Activated CD4-positive, alpha-beta T cell treated with anti-CD3 and anti-CD28 coated beads, Interleukin-2, amount 50 U/mL, for 24 hours (primary cell): ENCODE results near the gene SLC39A10.
"Not testable (repeated sequence)": the region's sequence is repeated elsewhere in the genome, so short reads cannot be mapped to it uniquely, and the experiment has no call there.

Experiments
- DNase-seq, 2 donors: peaks; one replicate each; pipeline ENCODE4 v3.0.0-alpha.2; 2020; ENCODE audit warnings: low read depth in 1 of 2, low spot score in 1 of 2

Gene SLC39A10

DNA sequence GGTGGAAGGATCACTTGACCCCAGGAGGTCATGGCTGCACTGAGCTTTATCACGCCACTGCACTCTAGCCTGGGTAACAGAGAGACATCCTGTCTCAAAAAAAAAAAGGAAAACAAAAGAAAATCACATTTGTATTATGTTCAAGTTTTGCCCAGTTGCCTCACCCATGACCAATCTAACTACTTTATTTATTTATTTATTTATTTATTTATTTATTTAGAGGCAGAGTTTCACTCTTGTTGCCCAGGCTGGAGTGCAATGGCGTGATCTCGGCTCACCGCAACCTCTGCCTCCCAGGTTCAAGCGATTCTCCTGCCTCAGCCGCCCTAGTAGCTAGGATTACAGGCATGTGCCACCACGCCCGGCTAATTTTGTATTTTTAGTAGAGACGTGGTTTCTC, 12.3 kb upstream of the SLC39A10 start:
- DNase-seq: not testable (repeated sequence)

DNA sequence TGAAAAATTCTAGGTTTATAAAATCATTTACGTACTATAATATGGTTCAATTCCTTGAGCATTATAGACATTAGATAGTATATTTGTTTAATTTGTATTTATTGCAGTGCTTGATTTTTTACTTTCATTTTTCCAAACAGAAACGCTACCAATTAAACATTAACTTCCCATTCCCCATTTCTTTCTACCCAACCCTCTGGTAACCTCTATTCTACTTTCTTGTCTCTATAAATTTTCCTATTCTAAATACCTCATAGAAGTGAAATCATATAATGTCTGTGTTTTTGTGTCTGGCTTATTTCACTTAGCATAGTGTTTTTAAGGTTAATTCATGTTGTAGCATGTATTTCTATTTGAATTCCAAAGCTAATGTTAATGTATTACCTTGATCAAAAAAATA, 11.6 kb upstream of the SLC39A10 start:
- DNase-seq: no peak

DNA sequence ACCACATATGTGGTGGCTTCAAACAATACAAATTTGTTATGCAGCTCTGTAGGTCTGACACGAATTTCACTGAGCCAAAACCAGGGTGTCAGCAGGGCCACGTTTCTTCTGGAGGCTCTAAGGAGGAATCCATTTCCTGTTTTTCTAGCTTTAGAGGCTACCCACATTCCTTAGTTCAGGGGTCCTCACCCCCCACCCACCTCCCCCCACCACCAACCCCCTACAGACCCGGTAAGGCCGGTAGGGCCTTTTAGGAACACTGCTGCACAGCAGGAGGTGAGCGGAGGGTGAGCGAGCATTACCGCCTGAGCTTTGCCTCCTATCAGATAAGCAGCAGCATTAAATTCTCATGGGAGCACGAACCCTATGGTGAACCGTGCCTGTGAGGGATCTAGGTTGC, 10.6 kb upstream of the SLC39A10 start:
- DNase-seq: no peak

DNA sequence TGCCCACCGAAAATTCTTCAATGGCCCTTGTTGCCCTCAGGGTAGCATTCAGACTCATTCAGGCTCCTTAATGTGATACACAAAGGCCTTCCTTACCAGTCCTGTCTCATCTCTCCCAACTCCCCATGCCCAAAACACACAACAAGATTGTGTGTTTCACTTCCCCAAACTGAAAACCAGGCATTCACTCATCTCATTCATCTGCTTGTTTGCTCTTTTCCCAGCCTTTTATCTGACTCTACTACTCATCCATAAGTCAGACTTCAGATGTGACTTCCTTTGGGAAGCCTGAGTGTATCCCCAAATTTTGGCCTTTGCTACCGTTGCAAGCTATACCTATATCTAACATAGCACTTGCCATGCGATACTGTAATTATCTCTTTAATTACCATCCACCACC, 9.7 kb upstream of the SLC39A10 start:
- DNase-seq: no peak

DNA sequence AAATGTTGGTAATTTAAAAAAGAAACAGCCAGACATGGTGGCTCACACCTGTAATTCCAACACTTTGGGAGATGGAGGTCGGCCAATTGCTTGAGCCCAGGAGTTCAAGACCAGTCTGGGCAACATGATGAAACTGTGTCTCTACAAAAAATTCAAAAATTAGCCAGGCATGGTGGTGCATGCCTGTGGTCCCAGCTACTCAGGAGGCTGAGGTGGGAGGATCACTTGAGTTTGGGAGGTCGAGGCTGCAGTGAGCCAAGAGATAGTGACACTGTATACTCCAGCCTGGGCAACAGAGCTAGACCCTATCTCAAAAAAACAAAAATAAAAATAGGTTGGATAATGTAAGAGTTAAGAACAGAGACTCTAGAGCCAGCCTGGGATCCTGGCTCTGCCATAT, 8.7 kb upstream of the SLC39A10 start:
- not testable (repeated sequence) for DNase-seq

DNA sequence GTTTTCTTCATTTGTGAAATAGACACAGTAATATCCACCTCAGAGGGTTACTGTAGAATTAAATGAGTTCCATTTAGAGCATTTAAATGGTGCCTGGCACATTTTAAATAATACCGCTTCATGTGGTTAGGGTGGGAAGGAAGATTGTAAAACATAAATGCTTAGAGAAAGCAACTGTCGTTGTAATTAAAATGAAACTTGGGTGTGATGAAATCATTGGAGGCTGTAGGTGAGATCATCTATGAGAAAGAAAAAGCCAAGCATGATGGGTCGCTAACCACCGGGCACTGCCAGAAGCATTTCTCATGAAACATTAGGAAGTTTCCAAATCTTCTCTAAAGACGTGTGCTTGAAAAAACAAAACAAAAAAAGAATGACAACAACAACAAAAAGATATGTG, 8.2 kb upstream of the SLC39A10 start:
- DNase-seq: no peak

DNA sequence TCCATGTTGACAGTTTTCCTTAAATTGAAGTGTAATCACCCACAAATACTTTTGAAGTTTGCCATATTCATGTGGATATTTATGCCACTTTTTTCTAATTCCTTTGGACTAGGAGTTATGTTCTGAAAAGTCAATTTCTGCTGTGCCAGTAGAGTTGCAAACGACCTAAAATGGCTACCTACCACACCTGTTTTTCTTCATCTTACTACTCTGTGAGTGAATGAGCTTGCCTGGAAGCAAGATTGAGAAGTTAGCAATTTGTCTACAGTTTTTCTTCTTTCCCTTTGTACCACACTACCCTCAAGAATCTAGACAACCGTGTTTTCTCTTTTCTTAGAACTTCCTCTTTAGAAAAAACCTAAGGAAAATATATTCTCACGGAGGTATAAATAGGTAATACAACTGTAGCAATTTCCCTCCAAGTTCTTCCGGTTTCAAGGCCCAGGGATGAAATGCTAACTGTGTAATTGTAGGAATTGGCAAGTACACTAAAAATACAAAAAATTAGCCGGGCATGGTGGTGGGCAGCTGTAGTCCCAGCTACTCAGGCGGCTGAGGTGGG, 7.3 kb upstream of the SLC39A10 start:
- DNase-seq: no peak

DNA sequence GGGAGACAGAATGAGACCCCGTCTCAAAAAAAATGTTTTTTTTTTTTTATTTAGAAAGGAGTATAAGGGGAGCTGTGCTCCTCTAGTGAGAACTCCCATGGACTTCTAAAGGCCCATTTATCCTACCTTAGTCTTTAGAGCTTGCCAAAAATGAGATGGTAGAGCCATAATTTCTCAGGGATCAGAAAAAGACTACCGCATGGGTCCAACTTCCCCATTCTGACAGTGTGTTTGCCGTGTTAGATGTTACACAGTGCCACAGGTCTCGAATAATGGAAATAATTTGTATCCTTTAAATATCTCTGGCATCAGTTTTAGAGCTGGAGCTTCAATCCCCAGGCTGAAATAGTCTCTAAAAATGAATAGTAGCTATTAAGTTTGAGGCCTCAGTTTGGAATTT, 6.0 kb upstream of the SLC39A10 start:
- no peak for DNase-seq

DNA sequence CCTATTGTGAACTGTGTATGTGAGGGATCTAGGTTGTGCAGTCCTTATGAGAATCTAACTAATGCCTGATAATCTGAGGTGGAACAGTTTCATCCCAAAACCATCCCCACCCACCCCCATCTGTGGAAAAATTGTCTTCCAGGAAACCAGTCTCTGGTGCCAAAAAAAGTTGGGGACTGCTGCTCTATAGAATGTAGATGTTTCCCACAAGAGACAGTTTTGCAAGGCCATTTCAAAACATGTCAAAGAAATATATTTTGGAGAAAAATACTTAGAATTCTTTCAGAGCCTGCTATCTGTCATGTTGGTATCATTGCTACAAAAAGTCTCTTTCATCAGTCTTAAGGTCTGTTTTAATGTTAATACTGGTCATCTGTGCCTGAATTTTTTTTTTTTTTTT, 4.1 kb upstream of the SLC39A10 start:
- no peak for DNase-seq

DNA sequence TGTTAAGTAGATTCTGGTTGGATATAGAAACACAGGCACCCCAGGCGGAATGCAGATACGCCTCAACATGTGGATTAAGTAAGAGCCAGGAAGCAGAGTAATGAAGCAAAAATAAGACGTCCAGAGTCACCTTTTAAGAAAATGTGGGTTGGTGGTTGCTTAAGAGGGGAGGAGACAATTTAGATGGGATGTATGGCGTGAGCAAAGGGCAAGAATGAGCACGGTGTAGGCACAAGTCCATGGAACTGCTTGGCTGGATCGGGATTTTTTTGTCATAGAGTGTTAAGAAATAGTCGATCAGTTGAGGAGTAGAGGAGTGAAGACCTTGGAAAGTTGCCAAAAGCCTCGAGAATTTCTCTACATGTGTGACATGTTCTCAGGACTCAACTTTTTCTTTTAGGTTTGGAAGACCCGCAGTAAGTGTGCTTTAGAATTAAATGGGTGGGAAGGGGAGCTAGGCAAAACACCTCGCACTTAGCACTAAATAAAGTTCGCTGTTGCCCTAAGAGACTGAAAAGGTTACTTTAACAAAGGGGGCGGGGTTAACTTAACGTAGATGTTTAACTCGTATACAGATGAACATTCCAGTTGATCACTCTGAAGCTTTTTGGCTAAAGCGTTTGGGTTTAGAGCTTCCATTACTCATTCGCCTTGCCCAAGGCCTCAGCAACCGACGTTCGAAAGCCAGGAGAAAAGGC, 716 bp upstream of the SLC39A10 start:
- DNase-seq: no peak

DNA sequence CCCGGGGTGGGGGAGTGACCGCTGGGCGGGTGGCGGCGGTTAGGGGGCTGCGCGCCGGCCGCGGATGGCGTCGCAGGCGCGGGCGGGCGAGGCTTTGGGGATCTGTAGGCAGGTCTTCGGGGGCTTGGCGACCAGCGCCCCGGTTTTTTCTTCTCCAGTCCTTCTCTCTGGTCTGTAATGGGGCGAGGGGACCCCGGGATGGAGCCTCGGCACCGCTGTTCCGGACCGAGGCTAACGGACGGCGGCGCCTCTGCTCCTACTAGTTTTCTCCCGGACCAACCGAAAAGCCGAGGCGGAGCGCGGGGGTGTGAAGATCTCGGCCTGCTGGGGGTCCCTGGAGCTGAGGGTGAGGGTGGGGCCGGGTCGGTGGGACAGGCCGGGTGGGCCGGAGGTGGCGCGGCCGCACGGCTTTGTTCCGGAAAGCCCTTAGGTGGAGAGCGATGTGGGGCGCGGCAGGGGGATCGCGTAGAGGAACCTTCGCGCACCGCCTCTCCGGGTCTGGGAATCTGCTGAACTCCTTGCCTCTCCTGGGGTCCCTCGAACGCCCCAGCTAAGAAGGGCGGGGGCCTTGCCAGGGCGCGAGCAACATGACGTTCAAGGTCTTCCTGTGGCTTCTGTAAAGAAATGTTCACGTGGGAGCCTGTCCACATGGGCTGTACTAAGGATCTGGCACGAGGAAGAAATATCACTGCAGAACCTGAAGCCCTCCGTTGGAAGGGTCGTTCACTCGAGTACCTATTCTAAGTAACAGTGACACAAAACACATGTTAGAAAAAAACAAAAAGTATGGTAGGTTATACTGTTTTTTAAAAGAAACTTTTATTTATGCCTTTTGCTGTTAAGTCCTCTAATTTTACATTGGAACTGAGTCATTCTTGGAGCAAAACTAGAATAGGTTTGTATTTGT, 861 bp downstream of the SLC39A10 start:
- peak; percentile 41 to 57 for DNase-seq

DNA sequence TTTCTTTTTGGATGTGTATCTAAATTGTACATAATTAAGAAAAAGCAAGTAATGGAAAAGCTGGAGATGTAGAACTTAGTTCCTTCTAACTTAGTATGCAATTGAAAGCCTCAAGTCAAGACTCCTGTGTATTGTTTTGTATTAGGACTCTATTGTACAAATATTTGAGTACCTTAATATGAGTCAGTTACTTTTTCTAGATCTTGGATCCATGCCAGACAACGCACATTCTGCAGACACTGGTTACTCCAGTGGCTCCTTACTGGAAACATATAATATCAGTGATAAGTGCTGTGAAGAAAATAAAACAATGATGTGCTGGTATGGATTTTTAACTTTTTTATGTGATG, 1.5 kb downstream of the SLC39A10 start:
- no peak for DNase-seq

DNA sequence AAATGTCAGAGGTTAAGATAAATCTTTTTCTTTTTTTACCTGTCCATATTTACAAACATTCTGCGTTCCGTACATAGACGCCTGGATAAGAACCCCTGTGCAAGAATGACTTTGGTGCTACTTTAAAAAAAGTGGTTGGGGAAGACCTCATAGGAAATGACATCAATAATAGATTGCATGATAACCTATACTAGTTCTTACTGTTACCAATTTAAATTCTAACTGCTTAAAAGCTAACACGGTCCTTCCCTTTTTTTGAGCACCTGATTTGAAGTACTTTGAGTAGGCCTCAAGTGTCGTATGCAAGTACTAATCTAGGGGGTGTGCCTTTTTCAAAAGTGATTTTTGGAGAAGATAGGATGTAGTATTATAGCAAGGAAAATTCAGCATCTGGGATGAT, 2.1 kb downstream of the SLC39A10 start:
- no peak for DNase-seq

DNA sequence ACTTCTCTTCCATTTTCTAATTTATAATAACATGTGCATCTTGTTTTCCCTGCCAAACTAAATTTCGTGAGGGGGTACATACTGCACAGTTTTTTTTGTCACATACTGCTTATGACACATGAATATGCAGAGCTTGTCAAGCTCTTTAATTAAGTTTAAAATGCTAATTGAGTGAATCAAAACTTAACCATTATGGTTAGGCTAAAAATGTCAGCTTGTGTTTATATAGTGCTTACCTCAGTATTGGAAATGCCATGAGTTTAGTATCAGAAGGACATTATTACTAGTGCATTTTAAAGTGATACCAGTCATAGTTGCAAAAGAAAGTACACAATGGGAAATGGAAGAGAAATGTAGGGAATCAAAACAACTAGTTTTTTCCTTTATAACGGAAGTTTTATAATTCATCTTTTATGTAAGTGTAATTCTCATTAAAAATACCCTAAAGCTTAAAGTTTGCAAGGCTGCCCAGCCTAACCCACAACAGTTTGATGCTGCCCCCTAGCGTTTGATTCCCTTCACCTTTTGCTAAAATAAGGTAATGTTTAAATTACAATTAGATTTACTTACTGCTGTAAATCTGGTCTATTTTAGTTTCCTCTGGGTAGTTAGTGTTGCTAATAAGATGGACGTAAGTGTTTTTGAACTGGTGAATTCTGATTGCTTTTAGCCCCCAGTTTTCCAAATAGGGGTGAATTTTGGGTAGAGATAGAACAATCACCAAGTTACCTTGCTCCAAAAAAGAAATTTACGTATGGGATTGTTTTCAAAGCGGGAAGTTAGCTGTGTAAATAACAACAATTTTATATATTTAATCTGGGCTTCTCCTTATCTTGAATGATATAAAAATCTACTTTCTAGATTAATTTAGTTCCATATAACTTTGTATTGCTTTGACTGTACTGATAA, 3.2 kb downstream of the SLC39A10 start:
- peak; percentile 34 to 83 for DNase-seq

DNA sequence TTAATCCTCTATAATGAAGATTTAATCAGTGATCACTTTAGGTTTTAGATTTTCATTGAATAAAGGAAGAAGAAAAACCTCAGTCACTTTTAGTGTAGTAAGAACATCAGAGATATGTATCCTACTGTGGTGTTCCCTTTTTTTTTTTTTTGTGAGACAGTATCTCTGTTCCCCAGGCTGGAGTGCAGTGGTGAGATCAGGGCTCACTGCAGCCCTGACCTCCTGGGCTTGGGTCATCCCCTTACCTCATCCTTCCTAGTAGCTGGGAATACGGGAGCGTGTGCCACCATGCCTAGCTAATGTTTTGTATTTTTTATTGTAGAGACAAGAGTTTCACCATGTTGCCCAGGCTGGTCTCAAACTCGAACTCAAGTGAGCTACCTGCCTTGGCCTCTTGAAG, 5.1 kb downstream of the SLC39A10 start:
- no peak for DNase-seq

DNA sequence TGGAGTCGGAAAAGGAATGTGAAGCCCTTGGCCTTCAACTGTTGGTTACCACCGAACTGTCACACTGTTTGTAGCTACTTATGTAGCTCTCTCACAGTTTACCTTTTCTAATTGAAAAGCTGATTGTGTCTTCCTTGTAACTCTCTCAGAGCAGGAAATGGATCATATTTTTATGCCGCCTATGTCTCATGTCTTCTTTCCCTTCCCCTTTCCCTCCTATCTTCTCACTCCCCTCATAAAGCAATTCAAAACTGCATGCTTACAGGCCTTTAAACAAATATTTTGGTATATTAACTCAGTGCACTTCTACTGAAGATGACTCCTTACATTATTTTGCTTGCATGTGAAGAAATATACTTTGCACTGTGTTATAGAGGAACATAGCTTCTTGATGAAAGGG, 6.0 kb downstream of the SLC39A10 start:
- no peak for DNase-seq

DNA sequence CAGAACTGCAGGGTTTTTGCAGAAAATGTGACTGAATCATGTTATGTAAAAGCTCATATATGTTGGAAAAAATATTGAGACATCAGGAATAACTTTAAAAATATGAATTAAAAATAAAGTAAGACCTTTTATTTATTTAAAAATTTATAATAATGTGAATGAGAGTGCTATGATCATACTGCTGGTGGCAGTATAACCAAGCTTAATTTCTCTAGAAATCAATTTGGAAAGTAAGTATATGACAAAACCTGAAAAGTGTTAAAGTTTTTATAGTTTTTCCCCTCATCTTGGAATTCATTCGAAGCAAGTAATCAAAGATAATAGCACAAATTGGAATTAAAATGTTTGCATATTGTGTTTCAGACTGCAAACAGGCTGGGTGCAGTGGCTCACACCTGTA, 7.5 kb downstream of the SLC39A10 start:
- no peak for DNase-seq

DNA sequence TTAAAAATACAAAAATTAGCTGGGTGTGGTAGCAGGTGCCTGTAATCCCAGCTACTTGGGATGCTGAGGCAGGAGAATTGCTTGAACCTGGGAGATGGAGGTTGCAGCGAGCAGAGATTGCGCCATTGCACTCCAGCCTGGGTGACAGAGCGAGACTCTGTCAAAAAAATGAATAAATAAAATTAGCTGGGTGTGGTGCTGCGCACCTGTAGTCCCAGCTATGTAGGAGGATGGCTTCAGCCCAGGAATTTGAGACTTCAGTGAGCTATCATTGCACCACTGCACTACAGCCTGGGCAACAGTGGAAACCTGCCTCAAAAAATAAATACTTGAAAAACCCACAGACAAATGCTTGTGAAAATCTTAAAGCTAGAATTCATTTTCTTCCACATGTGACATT, 8.1 kb downstream of the SLC39A10 start:
- DNase-seq: not testable (repeated sequence)

DNA sequence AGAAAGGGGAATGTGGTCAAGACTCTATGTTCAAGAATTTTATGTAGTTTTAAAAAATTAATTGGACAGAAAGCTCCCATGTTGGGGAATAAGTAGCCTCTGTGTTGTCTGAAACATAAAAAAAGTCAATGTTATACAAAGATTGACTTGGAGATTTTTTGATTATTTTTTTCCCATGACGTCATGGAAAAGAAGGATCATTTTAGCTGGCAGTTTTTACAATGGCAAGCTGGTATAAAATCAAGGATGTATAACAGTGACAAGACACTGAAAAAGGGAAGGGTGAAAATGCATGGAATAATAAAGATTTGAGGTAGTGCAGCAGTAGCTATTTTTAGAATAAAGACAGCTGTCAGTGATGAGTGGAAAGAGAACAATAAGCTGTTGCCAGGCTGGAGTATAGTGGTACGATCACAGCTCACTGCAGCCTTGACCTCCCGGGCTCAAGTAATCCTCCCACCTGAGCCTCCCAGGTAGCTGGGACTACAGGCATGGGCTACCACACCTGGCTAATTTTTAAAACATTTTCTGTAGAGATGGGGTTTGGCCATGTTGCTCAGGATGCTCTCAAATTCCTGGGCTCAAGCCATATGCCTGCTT, 9.2 kb downstream of the SLC39A10 start:
- no peak for DNase-seq

DNA sequence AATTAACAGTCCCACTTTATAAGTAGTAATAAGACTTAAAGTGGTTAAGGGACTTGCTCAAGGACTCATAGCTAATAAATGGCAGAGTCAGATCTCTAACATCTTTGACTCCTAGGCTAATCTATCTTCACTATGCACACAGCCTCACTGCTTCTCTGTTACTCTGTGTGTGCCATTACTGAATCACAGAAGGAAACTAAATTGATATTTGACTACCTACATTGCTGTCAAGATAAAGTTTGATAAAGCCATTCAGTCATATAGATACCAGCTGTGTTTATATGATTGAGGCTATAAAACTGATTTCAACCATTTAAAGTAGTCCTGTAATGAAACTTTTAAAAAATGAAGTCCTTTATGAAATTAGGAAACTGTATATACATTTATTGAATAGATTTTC, 10.9 kb downstream of the SLC39A10 start:
- DNase-seq: no peak

DNA sequence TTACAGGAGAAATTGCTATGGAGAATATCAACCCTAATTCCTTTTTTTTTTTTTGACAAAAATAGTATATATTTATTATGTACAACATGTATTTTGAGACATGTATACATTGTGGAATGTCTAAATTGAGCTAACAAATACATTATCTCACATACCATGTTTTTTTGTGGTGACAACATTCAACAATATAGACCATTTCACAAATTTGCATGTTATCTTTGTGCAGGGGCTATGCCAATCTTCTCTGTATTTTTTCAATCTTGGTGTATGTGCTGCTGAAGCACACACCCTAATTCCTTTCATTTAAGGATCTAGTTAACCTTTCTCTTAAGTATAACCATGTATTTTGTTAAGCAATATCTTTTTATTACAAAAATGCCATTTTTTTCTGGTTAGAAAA, 13.2 kb downstream of the SLC39A10 start:
- no peak for DNase-seq
